Suppressor macrophage (primary cell): ENCODE data around the gene KIF2C.
"Not testable (repeated sequence)": the region's sequence is repeated elsewhere in the genome, so short reads cannot be mapped to it uniquely, and the experiment has no call there.

ENCODE experiments used
- DNase-seq, 4 experiments: peaks; one replicate each; pipeline ENCODE4 v3.0.0-alpha.2; 2020 to 2022

KIF2C gene

DNA sequence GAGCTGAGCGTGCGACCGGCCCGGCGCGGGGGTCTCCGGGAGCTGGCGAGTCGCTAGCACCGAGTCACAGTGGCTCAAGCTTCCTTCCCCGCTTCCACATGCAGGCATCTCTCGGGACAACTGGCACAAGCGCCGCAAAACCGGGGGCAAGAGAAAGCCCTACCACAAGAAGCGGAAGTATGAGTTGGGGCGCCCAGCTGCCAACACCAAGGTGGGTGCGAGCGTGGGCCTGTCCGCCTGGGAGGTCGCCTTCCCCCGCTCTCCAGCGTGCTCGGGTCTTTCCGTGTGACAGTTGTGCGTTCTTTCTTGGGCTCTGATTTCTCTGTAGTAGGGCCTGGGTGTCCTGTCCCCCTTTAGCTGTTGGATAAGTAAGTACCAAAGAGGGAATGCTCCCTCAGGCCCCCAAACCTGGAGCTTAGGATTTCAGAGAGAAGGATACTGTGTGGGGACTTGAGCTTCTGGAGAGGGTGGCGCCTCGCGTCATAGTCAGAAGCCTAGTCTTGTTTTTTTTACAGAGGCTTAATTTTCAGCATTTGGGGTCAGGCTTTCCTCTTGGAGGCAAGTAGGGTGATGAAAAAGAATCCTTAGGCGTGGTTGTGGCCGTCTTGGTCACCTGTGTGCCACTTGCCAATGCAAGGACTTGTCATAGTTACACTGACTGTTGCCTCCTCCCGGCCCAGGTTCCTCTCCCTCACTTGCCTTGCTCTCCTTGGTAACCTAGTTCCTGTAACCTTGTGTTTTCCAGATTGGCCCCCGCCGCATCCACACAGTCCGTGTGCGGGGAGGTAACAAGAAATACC lies 36.5 kb downstream of the KIF2C start:
- DNase-seq, result peak; percentile 45 to 72 (median 61)

DNA sequence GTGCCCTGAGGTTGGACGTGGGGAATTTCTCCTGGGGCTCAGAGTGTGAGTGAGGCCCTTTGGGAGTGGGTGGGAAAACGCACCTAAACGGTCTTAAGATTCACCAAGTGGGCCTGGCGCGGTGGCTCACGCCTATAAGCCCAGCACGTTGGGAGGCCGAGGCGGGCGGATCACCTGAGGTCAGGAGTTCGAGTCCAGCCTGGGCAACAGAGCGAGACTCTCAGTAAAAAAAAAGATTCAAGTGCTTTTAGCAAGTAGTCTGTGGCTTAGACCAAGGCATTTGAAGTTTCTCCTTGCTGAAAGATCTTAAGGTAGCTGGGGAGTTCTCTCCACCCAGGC lies 37.1 kb downstream of the KIF2C start:
- DNase-seq, result no peak

DNA sequence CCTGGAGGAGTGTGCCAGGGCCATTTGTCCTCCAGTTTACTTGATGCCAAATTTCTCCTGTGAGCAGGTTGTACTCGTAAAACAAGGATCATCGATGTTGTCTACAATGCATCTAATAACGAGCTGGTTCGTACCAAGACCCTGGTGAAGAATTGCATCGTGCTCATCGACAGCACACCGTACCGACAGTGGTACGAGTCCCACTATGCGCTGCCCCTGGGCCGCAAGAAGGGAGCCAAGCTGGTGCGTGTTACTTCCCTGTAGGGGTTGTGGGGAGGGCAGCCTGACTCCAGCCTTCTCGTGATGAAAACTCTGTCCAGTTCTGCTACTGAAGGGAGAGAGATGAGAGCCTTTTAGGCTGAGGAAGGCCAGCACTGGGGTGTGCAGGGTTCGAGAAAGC lies 37.9 kb downstream of the KIF2C start:
- no peak for DNase-seq

DNA sequence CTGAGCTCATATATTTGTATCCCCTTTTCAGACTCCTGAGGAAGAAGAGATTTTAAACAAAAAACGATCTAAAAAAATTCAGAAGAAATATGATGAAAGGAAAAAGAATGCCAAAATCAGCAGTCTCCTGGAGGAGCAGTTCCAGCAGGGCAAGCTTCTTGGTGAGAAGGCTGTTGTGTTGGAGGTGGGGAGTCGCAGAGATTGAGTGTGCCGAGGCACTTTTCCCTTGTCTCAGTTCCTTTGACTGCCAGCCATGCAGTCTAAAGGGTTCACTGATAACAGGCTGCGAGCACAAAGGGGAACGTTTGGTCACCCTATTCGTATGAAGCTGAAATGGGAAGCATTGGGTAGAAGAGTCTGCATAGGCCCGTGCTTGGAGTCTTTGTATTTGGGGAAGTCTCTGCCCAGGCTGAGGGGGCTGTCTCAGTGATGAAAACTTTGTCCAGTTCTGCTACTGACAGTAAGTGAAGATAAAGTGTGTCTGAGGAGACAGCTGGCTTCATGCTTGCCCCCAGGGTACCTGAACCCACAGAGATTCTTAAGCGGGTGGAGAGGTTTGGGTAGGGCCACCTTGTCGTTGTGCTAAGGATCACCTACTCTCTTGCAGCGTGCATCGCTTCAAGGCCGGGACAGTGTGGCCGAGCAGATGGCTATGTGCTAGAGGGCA lies 38.5 kb downstream of the KIF2C start:
- peak; percentile 69 to 83 (median 78) for DNase-seq

DNA sequence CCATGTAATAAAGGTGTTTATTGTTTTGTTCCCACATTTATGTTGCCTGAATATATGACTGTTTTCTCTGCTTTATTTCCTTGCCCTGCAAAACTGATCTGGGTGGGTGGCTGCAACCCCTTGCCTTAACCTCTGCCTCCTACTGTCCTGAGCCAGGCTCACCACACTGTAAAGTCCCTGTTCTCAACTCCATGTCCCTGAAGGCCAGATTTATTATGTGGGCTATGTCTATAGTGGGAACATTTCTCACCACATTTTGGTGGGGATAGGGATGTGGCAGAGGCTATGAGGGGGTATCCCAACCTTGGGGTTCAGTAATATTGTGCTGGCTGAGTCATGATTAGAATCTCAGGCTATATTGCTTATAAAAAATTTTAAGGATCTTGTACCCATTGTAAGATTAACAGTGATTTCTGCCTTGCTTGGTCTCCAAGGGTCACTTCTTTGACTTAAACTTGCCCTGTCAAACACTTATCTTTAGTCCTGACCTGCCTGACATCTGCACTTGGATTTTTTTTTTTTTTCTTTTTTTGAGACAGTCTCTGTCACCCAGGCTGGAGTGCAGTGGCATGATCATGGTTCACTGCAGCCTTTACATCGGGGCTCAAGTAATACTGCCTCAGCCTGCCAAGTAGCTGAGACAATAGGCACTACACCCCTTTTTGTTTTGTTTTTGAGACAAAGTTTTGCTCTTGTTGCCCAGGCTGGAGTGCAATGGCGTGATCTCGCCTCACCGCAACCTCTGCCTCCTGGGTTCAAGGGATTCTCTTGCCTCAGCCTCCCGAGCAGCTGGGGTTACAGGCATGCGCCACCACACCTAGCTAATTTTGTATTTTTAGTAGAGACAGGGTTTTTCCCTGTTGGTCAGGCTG lies 39.3 kb downstream of the KIF2C start:
- DNase-seq, result no peak

DNA sequence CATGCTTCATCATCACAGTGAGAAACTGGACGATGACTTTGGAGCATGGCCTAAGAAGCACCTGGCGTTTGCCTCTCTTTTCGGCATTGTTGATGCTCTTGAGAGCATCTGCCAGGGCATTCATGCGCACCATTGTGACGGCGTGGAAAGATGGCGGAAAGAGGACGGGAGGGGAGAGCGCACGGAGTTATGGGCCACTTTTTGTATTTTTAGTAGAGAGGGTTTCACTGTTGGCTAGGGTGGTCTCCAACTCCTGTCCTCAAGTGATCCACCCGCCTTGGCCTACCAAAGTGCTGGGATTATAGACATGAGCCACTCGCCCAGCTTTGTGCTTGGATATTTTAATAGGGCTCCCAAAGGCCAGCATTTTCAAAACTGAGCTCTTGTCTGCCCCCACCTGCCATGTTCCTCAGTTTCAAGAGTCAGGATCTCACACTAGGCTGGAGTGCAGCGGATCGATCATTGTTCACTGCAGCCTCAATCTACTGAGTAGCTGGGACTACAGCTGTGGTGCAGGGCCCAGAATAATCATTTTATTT lies 41.0 kb downstream of the KIF2C start:
- no peak for DNase-seq

DNA sequence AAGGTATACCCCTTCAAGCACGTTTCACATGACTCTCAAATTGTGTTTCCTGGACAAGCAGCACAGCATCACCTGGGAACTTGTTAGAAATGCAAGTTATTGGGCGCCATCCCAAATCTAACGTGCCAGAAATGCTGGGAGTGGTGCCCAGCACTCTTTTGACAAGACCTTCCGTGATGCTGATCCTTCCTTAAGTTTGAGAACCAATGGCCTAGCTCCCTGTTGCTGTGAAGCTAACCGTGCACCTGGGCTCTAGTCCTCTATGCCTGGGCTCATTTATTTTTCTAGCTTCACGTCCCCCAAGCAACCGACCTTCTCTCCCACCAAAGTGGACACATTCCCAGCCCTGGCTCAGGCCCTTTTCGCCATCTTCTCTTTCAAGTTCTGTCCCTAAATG lies 44.1 kb downstream of the KIF2C start:
- DNase-seq, result no peak

DNA sequence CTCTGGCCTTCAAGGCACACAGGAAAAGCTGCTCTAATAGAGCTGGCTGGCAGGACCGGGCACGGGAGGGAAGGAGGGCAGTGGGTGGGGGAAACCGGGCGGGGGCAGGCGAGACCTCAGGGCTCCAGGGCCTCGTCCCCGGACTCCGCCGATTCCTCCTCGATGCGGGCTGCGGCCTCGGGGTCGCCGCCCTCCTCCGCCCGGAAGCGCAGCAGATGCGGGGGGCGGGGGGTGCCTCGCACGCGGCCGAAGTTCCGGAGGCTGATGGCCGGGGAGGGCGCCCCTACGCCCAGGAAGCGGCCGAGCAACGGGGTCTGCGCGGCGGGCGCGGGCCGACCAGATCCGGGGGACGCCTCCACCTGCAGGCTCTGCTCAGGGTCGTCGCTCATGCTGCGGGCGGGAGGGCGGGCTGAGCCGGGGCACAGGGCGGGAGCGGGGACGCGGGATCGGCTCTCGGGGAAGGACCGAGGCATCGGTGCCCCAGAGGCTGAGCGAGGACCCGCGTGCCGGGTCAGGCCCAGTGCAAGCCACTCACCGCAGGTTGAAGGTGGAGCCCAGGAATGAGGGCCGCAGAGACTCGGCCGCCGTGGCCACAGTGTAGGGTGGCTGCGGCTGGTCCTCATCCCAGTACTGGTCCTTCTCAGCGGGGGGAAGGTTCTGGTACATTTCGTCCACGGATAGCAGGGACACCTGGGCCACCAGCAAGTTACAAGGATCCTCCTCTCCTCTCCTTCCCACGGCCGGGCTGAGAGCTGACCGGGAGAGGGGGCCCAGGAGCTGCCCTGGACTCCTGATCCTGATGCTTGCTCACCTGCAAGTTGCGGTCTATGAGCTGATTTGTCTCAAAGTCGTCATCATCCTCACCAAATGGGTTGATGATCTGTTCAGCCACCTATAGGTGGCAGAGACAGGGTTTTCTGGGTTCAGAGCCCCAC lies 44.7 kb downstream of the KIF2C start:
- DNase-seq, result peak in 2 of 4 experiments; percentile 19 to 31

DNA sequence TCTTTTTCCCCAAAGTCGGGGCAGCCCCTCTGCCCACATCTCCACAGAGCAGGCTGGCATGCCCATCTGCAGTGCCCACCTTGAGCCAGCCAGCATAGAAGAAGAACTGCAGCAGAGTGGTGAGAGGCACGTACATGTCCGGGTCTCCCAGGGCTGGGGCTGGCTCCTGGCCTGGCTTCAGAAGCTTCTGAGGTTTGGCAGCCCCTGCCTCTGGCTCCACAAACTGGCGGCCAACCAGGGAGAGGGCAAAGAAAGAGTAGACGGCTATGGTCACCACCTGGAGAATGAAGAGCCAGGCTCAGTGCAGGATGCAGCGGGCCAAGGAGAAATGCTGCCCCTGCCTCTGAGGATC lies 45.4 kb downstream of the KIF2C start:
- DNase-seq, result no peak

DNA sequence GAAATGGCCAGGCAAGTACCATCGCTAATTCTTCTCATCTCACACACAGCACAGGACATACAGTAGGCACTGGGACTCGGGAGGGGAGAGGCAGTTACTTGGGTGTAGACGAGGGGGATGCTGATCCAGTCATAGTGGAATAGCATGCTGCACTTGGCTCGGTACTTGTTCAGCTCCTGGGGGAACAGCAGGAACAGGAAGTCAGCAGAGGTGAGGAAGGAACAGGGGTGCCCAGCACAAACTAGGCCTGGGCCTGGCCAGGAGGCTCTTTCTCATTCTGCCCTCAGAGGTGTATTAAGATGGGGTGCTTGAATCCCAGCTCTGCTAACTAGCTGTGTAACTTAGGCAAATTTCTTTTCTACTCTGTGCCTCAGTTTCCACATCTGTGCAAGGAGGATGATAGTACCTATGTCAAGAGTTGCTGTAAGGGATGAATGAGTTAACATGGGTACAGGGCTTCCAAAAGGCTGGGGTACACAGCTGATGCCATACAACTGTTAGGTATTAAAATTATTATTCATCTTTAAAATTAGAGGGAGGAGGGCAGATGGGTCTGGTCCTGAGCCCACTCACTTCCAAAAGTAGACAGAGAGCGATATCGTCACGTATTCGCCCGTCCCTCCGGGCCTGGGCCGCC lies 46.0 kb downstream of the KIF2C start:
- DNase-seq, result no peak

DNA sequence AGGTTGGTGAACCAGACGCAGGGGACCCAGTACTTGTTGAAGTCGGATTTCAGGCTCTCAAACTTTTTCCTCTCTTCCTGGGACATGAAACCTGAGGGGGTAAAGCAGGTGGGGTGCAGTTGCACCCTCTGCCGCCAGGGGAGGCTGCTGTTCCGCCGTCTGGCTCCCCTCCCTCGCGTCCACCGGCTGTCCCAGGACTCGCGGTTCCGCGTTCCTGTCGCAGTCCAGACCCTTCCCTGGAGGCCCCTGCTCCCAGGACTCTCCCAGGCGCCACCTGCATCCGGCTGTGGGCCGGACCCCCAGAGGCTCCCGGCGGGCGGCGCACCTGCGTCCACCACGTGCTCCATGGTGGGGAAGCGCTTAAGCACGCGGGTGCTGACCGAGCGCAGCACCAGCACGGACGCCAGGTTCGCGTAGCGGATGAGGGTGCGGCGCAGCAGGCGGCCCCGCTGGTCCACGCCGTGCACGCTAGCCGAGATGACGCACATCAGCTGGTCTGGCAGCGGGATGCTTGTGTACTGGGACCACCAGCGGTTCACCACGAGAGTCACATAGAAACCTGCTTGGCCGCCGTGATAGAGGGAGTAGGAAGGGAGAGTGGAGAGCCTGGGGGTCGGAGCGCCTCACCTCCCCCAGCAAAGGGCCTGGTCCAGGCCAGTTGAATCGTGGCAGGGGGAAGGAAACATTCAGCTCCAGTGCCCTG lies 46.7 kb downstream of the KIF2C start:
- DNase-seq, result peak; percentile 62 to 82 (median 68)

DNA sequence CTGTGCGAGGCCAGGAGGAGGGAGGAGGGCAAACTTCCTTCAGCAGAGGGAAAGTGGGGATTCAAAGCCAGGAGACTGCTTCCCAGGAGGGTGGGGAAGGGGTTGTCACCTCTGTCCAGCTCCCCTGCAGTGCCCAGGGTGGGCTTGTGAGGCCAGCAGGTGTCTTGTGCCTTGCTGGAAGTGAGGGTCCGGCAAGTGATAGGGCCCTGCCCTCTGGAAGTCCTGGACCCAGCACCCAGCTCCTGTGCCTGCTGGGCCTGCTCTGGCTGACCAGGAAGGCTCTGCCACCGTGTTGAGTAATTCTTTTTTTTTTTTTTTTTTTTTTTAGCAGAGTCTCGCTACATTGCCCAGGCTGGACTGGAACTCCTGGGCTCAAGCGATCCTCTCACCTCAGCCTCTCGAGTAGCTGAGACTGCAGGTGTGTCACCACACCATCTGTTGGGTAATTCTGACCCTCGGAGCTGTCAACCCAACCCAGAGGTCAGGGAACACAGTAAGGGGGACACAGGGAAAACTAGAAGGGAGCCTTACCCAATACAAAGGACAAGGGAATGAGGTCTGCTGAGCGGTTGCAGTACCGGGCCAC lies 47.3 kb downstream of the KIF2C start:
- no peak for DNase-seq

DNA sequence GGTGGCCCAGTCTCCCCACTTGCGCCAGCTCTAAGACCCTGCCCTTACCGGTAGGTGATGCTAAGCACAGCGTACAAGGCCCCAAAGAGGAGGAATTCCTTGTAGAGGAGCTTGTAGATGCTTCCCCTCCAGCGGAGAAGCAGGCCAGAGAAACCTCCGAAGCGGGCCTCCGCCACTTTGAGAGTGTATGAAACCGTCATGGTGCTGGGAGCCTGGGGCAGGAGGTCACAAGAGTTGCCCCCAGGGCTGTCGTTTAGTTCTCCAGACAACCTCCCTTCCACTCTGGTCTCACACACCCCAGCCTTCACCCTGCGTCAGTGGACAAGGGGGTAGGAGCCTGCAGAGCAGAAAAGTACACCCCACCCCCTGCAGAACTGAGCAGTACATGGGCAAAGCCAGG lies 47.9 kb downstream of the KIF2C start:
- no peak for DNase-seq

DNA sequence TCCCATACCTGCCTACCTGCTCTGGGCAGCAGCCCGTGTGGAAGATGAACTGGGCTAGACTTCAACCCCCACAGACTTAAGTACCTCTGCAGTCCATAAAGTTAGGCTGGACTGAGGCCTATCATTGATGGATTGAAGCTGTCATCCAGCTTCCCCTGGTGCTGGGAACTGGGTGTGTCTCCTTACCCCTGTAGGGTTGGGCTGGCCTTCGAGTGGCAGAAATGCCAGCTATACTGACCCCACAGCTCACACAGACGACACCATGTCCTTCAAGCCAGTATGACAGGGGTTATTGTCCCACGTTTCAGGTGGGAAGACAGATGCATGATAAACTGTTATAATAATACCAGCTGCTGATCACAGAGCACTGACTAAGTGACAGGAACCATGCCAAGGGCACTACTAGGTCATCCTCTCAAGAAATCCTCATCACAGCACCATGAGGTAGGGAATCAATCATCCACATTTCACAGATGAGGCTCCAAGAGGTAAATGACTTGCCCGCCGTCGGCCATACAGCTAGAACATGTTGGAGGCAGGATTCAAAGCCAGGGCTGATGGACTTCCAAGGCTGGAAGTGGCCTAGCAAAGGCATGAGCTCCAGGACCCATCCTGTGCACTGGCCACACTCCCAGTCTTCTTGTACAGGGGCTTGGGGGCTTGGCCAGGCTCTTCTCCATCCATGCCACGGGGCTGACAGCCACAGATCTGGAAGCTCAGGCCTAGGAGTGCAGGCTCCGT lies 48.7 kb downstream of the KIF2C start, which contains the start of gene BEST4:
Gene BEST4, minus strand, starts transcription at position 51 of the 741 bp plus-strand sequence. CDS start 465 bp downstream, outside the sequence.
- DNase-seq, result no peak

DNA sequence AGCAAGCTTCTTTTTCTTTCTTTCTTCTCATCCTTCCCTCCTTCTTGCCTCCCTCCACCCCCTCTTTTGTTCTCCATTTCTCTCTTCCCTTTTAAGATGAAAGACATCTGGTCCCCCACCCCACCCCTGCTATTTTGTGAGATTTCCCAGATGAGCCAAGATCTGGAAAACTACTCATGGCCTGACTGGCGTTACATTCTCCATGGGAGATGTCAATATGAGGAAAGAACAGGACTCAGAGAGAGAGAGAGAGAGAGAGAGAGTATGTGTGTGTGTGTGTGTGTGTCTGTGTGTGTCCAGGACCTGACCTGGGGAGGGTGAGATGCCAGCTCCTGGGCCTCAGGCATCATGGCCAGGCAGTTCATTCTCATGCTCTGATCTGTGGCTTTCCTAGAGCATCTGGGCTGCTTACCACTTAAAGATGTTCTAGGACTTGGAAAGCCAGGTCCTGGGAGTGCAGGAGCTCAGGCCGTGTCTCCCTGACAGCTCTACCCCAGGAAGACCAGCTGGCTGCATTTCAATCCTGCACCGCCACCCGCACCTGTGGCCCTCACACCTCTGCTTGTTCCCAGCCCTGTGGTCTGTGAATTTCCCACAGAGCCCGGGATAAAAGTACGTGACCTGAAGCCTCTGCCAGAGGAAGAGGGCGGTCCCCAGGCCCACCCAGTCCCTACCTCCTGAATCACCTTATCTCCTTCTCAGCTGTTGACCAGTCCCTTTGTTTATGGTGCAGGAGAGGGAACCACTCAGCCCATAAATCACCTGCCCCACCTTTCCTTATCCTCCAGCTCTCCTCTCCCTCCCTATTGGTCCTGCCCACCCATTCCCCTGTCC lies 51.5 kb downstream of the KIF2C start:
- no peak for DNase-seq

DNA sequence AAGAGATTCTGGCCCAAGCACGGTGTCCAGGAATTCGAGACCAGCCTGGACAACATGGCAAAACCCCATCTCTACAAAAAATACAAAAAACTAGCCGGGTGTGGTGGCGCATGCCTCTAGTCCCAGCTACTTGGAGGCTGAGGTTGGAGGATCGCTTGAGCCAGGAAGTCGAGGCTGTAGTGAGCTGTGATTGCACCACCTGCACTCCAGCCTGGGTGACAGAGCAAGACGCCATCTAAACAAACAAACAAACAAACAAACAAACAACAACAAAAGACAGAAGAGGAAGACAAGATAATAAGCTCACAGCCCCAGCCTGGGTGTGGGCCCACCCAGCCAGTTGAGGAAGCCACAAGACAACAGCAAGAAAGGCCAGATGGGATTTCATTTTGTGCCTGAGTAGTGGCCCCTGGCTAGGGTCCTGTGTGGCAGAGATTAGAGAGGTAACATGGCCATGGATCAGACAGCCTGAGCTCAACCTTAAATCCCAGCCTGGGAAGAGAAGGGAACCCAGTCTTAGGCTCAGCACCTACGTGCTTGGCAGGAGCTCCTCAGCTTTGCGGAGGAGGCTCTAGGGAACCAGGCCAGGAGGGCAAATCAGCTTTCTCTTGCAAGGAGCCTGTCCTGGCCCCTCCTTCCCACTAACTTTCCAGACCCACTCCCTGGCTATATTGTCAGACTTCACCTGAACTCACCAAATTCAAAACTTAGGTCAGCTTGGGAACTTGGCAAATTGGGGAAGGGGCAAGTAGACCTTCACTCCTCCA lies 53.3 kb downstream of the KIF2C start:
- DNase-seq, result no peak

DNA sequence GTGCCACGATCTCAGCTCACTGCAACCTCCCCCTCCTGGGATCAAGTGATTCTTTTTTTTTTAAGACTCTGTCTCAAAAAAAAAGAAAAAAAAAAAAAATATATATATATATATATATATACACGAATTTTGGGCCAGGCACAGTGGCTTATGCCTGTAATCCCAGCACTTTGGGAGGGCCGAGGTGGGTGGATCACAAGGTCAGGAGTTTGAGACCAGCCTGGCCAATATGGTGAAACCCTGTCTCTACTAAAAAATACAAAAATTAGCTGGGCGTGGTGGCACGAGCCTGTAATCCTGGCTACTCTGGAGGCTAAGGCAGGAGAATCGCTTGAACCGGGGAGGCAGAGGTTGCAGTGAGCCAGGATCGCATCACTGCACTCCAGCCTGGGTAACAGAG lies 58.2 kb downstream of the KIF2C start:
- not testable (repeated sequence) for DNase-seq
